B cell (primary cell): ENCODE results near the gene TCF7L1. TPM values are rescaled to one million over a fixed set of nuclear protein-coding genes. Genes with fewer than 3 reads are reported as not detected.

Experiments
- ATAC-seq: fragments of 200-7000 bp; cut with Tn5 transposase; one replicate; pipeline ENCODE4 v1.10.0; 2021; ENCODE audit warnings: low read depth, mild to moderate bottlenecking, moderate number of reproducible peaks, moderate library complexity
- CTCF ChIA-PET: fragments of 350-600 bp; sonication (Branson Sonifier 250); formaldehyde crosslinking; loops from one replicate; lab custom pipeline; 2021; ENCODE audit warnings: antibody characterized with exemption, inconsistent platforms; lab: Charles Lee
- POLR2A ChIA-PET: fragments of 350-600 bp; sonication (Branson Sonifier 250); formaldehyde crosslinking; loops from one replicate; lab custom pipeline; 2021; ENCODE audit warnings: antibody characterized with exemption; lab: Charles Lee
- DNase-seq: peaks from one replicate; pipeline ENCODE4 v3.0.0; 2013
- H2AFZ ChIP-seq: 2 replicates; pipeline ENCODE4 v1.6.1; 2012; ENCODE audit warnings: mild to moderate bottlenecking, low read depth, low read length; ENCODE audit not compliant: insufficient read depth, poor library complexity, severe bottlenecking
- H3K27ac ChIP-seq, 2 donors: 1 replicate in 1 of 2; 2 replicates in 1 of 2; pipeline ENCODE4 v1.5.1; 2012 to 2013; ENCODE audit warnings: low read length in 2 of 2, mild to moderate bottlenecking in 2 of 2, moderate library complexity in 1 of 2
- H3K27me3 ChIP-seq, 4 experiments: fragments of 200-600 bp in 1 of 4; sonication (generic) in 1 of 4; replicated peaks in 1 of 4; 1 replicate in 2 of 4; 2 replicates in 2 of 4; pipeline versions ENCODE4 v1.6.1 to v1.7.0; 2013 to 2016; ENCODE audit warnings: low read length in 3 of 4, mild to moderate bottlenecking in 2 of 4, mixed read lengths in 1 of 4, moderate library complexity in 1 of 4; ENCODE audit not compliant: insufficient read depth in 4 of 4, control insufficient read depth in 3 of 4; ENCODE audit errors: control extremely low read depth in 1 of 4
- H3K36me3 ChIP-seq, 2 experiments: replicated peaks in 1 of 2; 1 replicate in 1 of 2; 2 replicates in 1 of 2; pipeline versions ENCODE4 v1.6.1 to v1.7.1; 2013; ENCODE audit warnings: low read length in 1 of 2; ENCODE audit not compliant: insufficient read depth in 2 of 2, control insufficient read depth in 1 of 2; ENCODE audit errors: control extremely low read depth in 1 of 2, extremely low read depth in 1 of 2
- H3K4me1 ChIP-seq, 2 donors: fragments of 200-600 bp in 1 of 2; sonication (generic) in 1 of 2; 1 replicate in 1 of 2; 2 replicates in 1 of 2; pipeline versions ENCODE4 v1.5.1 to v1.6.1; 2013 to 2017; ENCODE audit warnings: low read length in 2 of 2; ENCODE audit not compliant: control insufficient read depth in 2 of 2, insufficient read depth in 2 of 2
- H3K4me2 ChIP-seq: replicated peaks from 2 replicates; pipeline ENCODE3; 2012; ENCODE audit warnings: mild to moderate bottlenecking, low read depth, low read length; ENCODE audit not compliant: poor library complexity, severe bottlenecking
- H3K4me3 ChIP-seq, 5 experiments: fragments of 200-600 bp in 1 of 5; sonication (generic) in 1 of 5; 1 replicate in 3 of 5; 2 replicates in 2 of 5; pipeline versions ENCODE4 v1.5.1 to v1.7.0; 2011 to 2016; ENCODE audit warnings: low read length in 4 of 5, mild to moderate bottlenecking in 4 of 5, low read depth in 2 of 5, control low read depth in 1 of 5, moderate library complexity in 1 of 5; ENCODE audit not compliant: insufficient read depth in 1 of 5; ENCODE audit errors: control extremely low read depth in 1 of 5, extremely low read depth in 1 of 5
- H3K79me2 ChIP-seq: fragments of 200-600 bp; sonication (generic); one replicate; pipeline ENCODE4 v1.6.0; 2016; ENCODE audit warnings: low read length; ENCODE audit not compliant: control insufficient read depth, insufficient read depth
- H3K9ac ChIP-seq: fragments of 200-600 bp; sonication (generic); 2 replicates; pipeline ENCODE4 v1.6.1; 2017; ENCODE audit warnings: mild to moderate bottlenecking, low read length, moderate library complexity
- H3K9me3 ChIP-seq, 3 donors: one replicate each; pipeline versions ENCODE4 v1.6.1 to v1.7.1; 2013; ENCODE audit warnings: low read length in 2 of 3; ENCODE audit not compliant: control insufficient read depth in 2 of 3, insufficient read depth in 1 of 3; ENCODE audit errors: control extremely low read depth in 1 of 3
- H4K20me1 ChIP-seq: 2 replicates; pipeline ENCODE4 v1.6.0; 2012; ENCODE audit warnings: mild to moderate bottlenecking, low read length; ENCODE audit not compliant: insufficient read depth, control insufficient read depth, poor library complexity, severe bottlenecking
- H3K27ac Mint-ChIP-seq: one replicate; pipeline ENCODE4 v1.8.0; 2021; ENCODE audit warnings: mixed read lengths
- H3K27me3 Mint-ChIP-seq: one replicate; pipeline ENCODE4 v1.8.0; 2021; ENCODE audit warnings: mixed read lengths
- H3K4me1 Mint-ChIP-seq: one replicate; pipeline ENCODE4 v1.8.0; 2021; ENCODE audit warnings: mixed read lengths
- H3K4me3 Mint-ChIP-seq: one replicate; pipeline ENCODE4 v1.8.0; 2021; ENCODE audit warnings: mixed read lengths
- H3K9me3 Mint-ChIP-seq: one replicate; pipeline ENCODE4 v1.8.0; 2022; ENCODE audit warnings: mixed read lengths; ENCODE audit not compliant: insufficient read depth
- CTCF ChIP-seq: fragments of 200-600 bp; IDR thresholded peaks from one replicate; pipeline ENCODE4 v1.8.0; 2022; ENCODE audit warnings: antibody characterized with exemption, mild to moderate bottlenecking
- EZH2 ChIP-seq: IDR thresholded peaks from 2 replicates; pipeline ENCODE4 v1.6.1; 2012; ENCODE audit warnings: borderline replicate concordance, low read depth, mild to moderate bottlenecking, moderate library complexity, low read length; ENCODE audit not compliant: insufficient read depth, poor library complexity, severe bottlenecking
- WGBS: methylation state at CpG from one replicate; pipeline ENCODE4 v1.1.5; 2013; ENCODE audit warnings: missing lambda C conversion rate; ENCODE audit not compliant: insufficient coverage; 5-methylcytosine and 5-hydroxymethylcytosine counted together
- intact Hi-C: fragments of 100-400 bp; cut with micrococcal nuclease; formaldehyde crosslinking; loops from one replicate; pipeline ENCODE4 v1.10.0; 2022
- polyA plus RNA-seq: library from polyadenylated mRNA; depleted of rRNA; stranded (reverse); fragments of >200 nt; gene quantifications from 2 replicates; pipeline ENCODE4 v1.2.3, GENCODE V29; 2012
- total RNA-seq, 2 donors: library from RNA; stranded (reverse); fragments of 120-200 nt in 1 of 2; gene quantifications; 1 replicate in 1 of 2; 2 replicates in 1 of 2; pipeline versions ENCODE4 v1.2.3 to v1.2.4, GENCODE V29; 2013 to 2022

Gene TCF7L1
- total and polyA plus RNA-seq, 2 donors (not counting 1 experiment from before 2014, with no cell fraction given) = 0.67 to 0.81 TPM

GRCh38 chr2:85355073-85355410, 221.8 kb downstream of the TCF7L1 start:
- Histone ChIP-seq H3K9ac (peak overlapping the region; percentile 100), H3K4me3 (peak overlapping the region; percentile 60 to 100 (median 85)), H3K79me2 (peaks cover 57% of the 10 kb centered on the region), H3K27ac (peak overlapping the region; percentile 81 to 95), H3K9me3 (no peaks in the 10 kb centered on the region), H4K20me1 (no peaks in the 10 kb centered on the region), H3K27me3 (no peaks in the 10 kb centered on the region), H3K4me1 (peaks cover 19 to 26% of the 10 kb centered on the region in 2 donors), H3K36me3 (peaks cover 0 to 16% of the 10 kb centered on the region in 2 experiments), H2AFZ (peak overlapping the region; percentile 100), H3K4me2 (peak overlapping the region; percentile 97)
- H3K9me3 Mint-ChIP-seq = no peaks in the 10 kb centered on the region
- DNase-seq = no peak
- intact Hi-C loops = loop anchor here (2.0 kb wide), 1 partner anchor 198 kb away; no protein-coding TSS in a partner anchor
- no peaks in the 10 kb centered on the region for H3K27me3 Mint-ChIP-seq
- H3K4me3 Mint-ChIP-seq = peak overlapping the region; percentile 95
- no peak for ATAC-seq
- CTCF ChIA-PET = interaction anchor here (0.7 to 1.8 kb wide), 6 partner anchors 27 to 380 kb away, joined by 3 to 5 read pairs (median 4); partner anchors contain the start of genes MAT2A and TGOLN2
- peak overlapping the region; percentile 95 for H3K27ac Mint-ChIP-seq
- POLR2A ChIA-PET = interaction anchor here (0.7 to 2.4 kb wide), 8 partner anchors 28 to 184 kb away, joined by 3 to 25 read pairs (median 6); partner anchors contain the start of genes CAPG, MAT2A, SH2D6 and TGOLN2
- WGBS = 14% methylated on average over 7 of the region's 10 CpGs
- TF ChIP-seq EZH2 = no peak
- no peak for TF ChIP-seq CTCF
- peaks cover 40% of the 10 kb centered on the region for H3K4me1 Mint-ChIP-seq

GRCh38 chr2:85355521-85355920, 222.3 kb downstream of the TCF7L1 start:
- H3K4me1 Mint-ChIP-seq = peaks cover 40% of the 10 kb centered on the region
- ATAC-seq (no peak), DNase-seq (no peak)
- no peaks in the 10 kb centered on the region for H3K9me3 Mint-ChIP-seq
- CTCF ChIA-PET = interaction anchor here (0.9 to 1.5 kb wide), 2 partner anchors 55 to 184 kb away, joined by 3 to 4 read pairs; partner anchors contain the start of gene MAT2A
- 83% methylated on average over 1 of the region's 3 CpGs for WGBS
- H3K4me1 ChIP-seq = peaks cover 19 to 26% of the 10 kb centered on the region in 2 donors
- peaks cover 0 to 12% of the 10 kb centered on the region in 2 experiments for H3K36me3 ChIP-seq
- POLR2A ChIA-PET = interaction anchor here (0.6 to 2.4 kb wide), 6 partner anchors 29 to 216 kb away, joined by 4 to 25 read pairs (median 6); partner anchors contain the start of genes CAPG, MAT2A, SH2D6 and TGOLN2
- no peaks in the 10 kb centered on the region for H3K27me3 Mint-ChIP-seq
- H3K4me3 ChIP-seq = peak overlapping the region in 4 of 5 experiments; percentile 79 to 100 (median 92)
- peak overlapping the region; percentile 100 for H2AFZ ChIP-seq
- H3K27me3 ChIP-seq = no peaks in the 10 kb centered on the region
- peak overlapping the region; percentile 97 for H3K4me2 ChIP-seq
- peak overlapping the region; percentile 95 for H3K27ac Mint-ChIP-seq
- H3K27ac ChIP-seq = peak overlapping the region in 1 of 2 donors; percentile 95
- no peak for TF ChIP-seq EZH2
- TF ChIP-seq CTCF = no peak
- no peaks in the 10 kb centered on the region for H4K20me1 ChIP-seq
- intact Hi-C loops = loop anchor here (2.0 kb wide), 1 partner anchor 197 kb away; no protein-coding TSS in a partner anchor
- H3K9ac ChIP-seq = peak overlapping the region; percentile 100
- no peaks in the 10 kb centered on the region for H3K9me3 ChIP-seq
- peaks cover 57% of the 10 kb centered on the region for H3K79me2 ChIP-seq
- peak overlapping the region; percentile 95 for H3K4me3 Mint-ChIP-seq
